GM23338 (cell line): ENCODE measurements around the gene CRACR2B. TPM values are rescaled to one million over a fixed set of nuclear protein-coding genes. Genes with fewer than 3 reads are reported as not detected.

Experiments used
- ATAC-seq: fragments of 200-7000 bp; cut with Tn5 transposase; 3 replicates; pipeline ENCODE4 v1.9.1; 2020
- DNase-seq: peaks from one replicate; pipeline ENCODE4 v3.0.0-alpha.2; 2015; ENCODE audit warnings: low spot score
- H2AFZ ChIP-seq: fragments of 200-600 bp; sonication (generic); 2 replicates; pipeline ENCODE4 v1.8.0; 2016; ENCODE audit warnings: antibody characterized with exemption, mild to moderate bottlenecking, moderate library complexity
- H3F3A ChIP-seq: fragments of 200-600 bp; sonication (generic); replicated peaks from 2 replicates; pipeline ENCODE4 v1.8.0; 2017; ENCODE audit warnings: antibody characterized with exemption, mixed run types, low read depth
- H3K27ac ChIP-seq: fragments of 200-600 bp; sonication (generic); 2 replicates; pipeline ENCODE4 v1.6.1; 2016; ENCODE audit warnings: low read depth
- H3K27me3 ChIP-seq: fragments of 200-600 bp; sonication (generic); 2 replicates; pipeline ENCODE4 v1.8.0; 2016; ENCODE audit warnings: mild to moderate bottlenecking, mixed run types, moderate library complexity; ENCODE audit not compliant: insufficient read depth
- H3K36me3 ChIP-seq: fragments of 200-600 bp; sonication (generic); 2 replicates; pipeline ENCODE4 v1.8.0; 2016; ENCODE audit warnings: mild to moderate bottlenecking; ENCODE audit not compliant: insufficient read depth
- H3K4me1 ChIP-seq: fragments of 200-600 bp; sonication (generic); 2 replicates; pipeline ENCODE4 v1.8.0; 2016; ENCODE audit warnings: mild to moderate bottlenecking, moderate library complexity; ENCODE audit not compliant: insufficient read depth
- H3K4me2 ChIP-seq: fragments of 200-600 bp; sonication (generic); 2 replicates; pipeline ENCODE4 v1.7.1; 2017; ENCODE audit warnings: mixed run types
- H3K4me3 ChIP-seq: fragments of 200-600 bp; sonication (generic); 2 replicates; pipeline ENCODE4 v1.6.1; 2016; ENCODE audit warnings: mixed run types
- H3K79me2 ChIP-seq: fragments of 200-600 bp; sonication (generic); replicated peaks from 2 replicates; pipeline ENCODE4 v1.8.0; 2017; ENCODE audit warnings: mild to moderate bottlenecking; ENCODE audit not compliant: insufficient read depth
- H3K9me2 ChIP-seq: fragments of 200-600 bp; sonication (generic); 2 replicates; pipeline ENCODE4 v1.8.0; 2017; ENCODE audit not compliant: insufficient read depth
- H4K20me1 ChIP-seq: fragments of 200-600 bp; sonication (generic); replicated peaks from 2 replicates; pipeline ENCODE4 v1.8.0; 2017; ENCODE audit warnings: mild to moderate bottlenecking; ENCODE audit not compliant: insufficient read depth
- H3K27ac Mint-ChIP-seq: 2 replicates; pipeline ENCODE4 v1.8.0; 2020; ENCODE audit warnings: inconsistent platforms, mild to moderate bottlenecking, moderate library complexity, mixed read lengths
- H3K27me3 Mint-ChIP-seq: 3 replicates; pipeline ENCODE4 v1.8.0; 2022; ENCODE audit warnings: low read depth, mild to moderate bottlenecking, moderate library complexity, mixed read lengths, inconsistent platforms; ENCODE audit not compliant: insufficient read depth, poor library complexity
- H3K36me3 Mint-ChIP-seq: 3 replicates; pipeline ENCODE4 v1.8.0; 2021; ENCODE audit warnings: low read depth, mild to moderate bottlenecking, inconsistent platforms, moderate library complexity, mixed read lengths
- H3K4me1 Mint-ChIP-seq: 3 replicates; pipeline ENCODE4 v1.8.0; 2020; ENCODE audit warnings: mild to moderate bottlenecking, inconsistent platforms, mixed read lengths
- H3K4me3 Mint-ChIP-seq: 3 replicates; pipeline ENCODE4 v1.8.0; 2021; ENCODE audit warnings: moderate library complexity, mild to moderate bottlenecking, inconsistent platforms, mixed read lengths
- H3K9me3 Mint-ChIP-seq: 3 replicates; pipeline ENCODE4 v1.8.0; 2020; ENCODE audit warnings: moderate library complexity, mild to moderate bottlenecking, inconsistent platforms, mixed read lengths
- CREB1 ChIP-seq: fragments of 250-450 bp; sonication (Bioruptor Pico); IDR thresholded peaks from 2 replicates; pipeline ENCODE4 v1.5.0; 2020; ENCODE audit warnings: low read depth, mild to moderate bottlenecking, moderate library complexity
- CTCF ChIP-seq, 2 experiments: fragments of 200-600 bp in 1 of 2; sonication (generic) in 1 of 2; conservative IDR thresholded peaks; 2 replicates each; pipeline versions ENCODE4 v1.5.1 to v1.6.1; 2016 to 2017; ENCODE audit warnings: antibody characterized with exemption in 2 of 2, low read depth in 2 of 2, mild to moderate bottlenecking in 2 of 2, moderate library complexity in 1 of 2
- ETS1 ChIP-seq: IDR thresholded peaks from 2 replicates; pipeline ENCODE4 v1.6.1; 2016; ENCODE audit warnings: antibody characterized with exemption
- EZH2phosphoT487 ChIP-seq: fragments of 200-600 bp; sonication (generic); IDR thresholded peaks from one replicate; pipeline ENCODE4 v1.8.1; 2018; ENCODE audit warnings: antibody characterized with exemption; ENCODE audit not compliant: unreplicated experiment
- ZNF331 ChIP-seq: fragments of 250-450 bp; sonication (Bioruptor Pico); IDR thresholded peaks from 2 replicates; pipeline ENCODE4 v1.5.0; 2020; ENCODE audit warnings: low read depth, mild to moderate bottlenecking, moderate library complexity
- ZNF462 ChIP-seq: fragments of 250-450 bp; sonication (Bioruptor Pico); IDR thresholded peaks from 2 replicates; pipeline ENCODE4 v1.5.0; 2020; ENCODE audit warnings: mild to moderate bottlenecking, moderate library complexity
- polyA plus RNA-seq: library from polyadenylated mRNA; unstranded; fragments of >200 nt; fragmentation: Nextera tagmentation; extraction: Ambion mirVana; gene quantifications from 2 replicates; pipeline ENCODE4 v1.2.1, GENCODE V29; 2016
- total RNA-seq: library from RNA; depleted of rRNA; stranded (reverse); fragments of >200 nt; shearing (Covaris generic); gene quantifications from 2 replicates; pipeline ENCODE4 v1.2.3, GENCODE V29; 2014

Gene CRACR2B
- total and polyA plus RNA-seq, 2 experiments from 2014 or later, result 55.9 to 64.1 TPM

- no peak for TF ChIP-seq ZNF462
- no peak for TF ChIP-seq ZNF331 (CRISPR knock-in tag)
- TF ChIP-seq ETS1, result no peak
Observed at GRCh38 chr11:803770-804598, 23.7 kb upstream of the CRACR2B start (continued).

GRCh38 chr11:804599-804964 is 23.1 kb upstream of the CRACR2B start:
- Mint-ChIP-seq H3K27ac (no peak overlapping the region; the same call in 1 of the 2 replicates), H3K4me1 (peaks cover 7% of the 10 kb centered on the region; the same call in 2 of the 3 replicates), H3K4me3 (peak overlapping the region; percentile 76), H3K9me3 (no peaks in the 10 kb centered on the region), H3K36me3 (peaks cover 2% of the 10 kb centered on the region; the same call in 1 of the 3 replicates), H3K27me3 (peaks cover 22% of the 10 kb centered on the region)
- Histone ChIP-seq H3K4me1 (peaks cover 7% of the 10 kb centered on the region; the same call in 1 of the 2 replicates), H3K4me2 (peak overlapping the region; percentile 96), H3K79me2 (peaks cover 18% of the 10 kb centered on the region), H3K27me3 (no peaks in the 10 kb centered on the region), H3K27ac (no peak overlapping the region), H2AFZ (no peak overlapping the region), H3K9me2 (no peaks in the 10 kb centered on the region), H3F3A (peaks cover 21% of the 10 kb centered on the region; the same call in 1 of the 2 replicates), H3K4me3 (peak overlapping the region; percentile 74), H4K20me1 (no peaks in the 10 kb centered on the region), H3K36me3 (no peaks in the 10 kb centered on the region)
- DNase-seq, result no peak
- peak; percentile 1 for ATAC-seq
- TF ChIP-seq CREB1 (CRISPR knock-in tag) (no peak), ZNF331 (CRISPR knock-in tag) (no peak), CTCF (conservative IDR thresholded peaks at IDR 0.05; ENCODE audit: low read depth in 2 of 2) (no peak), EZH2phosphoT487 (no peak)
